Bone marrow (tissue), 2 donors: ENCODE data around the gene PRKD1.

ENCODE experiments used
- DNase-seq, 2 donors: peaks; one replicate each; lab custom pipeline; 2025; lab: John Stamatoyannopoulos, UW

Gene PRKD1

GRCh38 chr14:29603696-29604095 is 324.0 kb downstream of the PRKD1 start:
- no peak for DNase-seq

DNA sequence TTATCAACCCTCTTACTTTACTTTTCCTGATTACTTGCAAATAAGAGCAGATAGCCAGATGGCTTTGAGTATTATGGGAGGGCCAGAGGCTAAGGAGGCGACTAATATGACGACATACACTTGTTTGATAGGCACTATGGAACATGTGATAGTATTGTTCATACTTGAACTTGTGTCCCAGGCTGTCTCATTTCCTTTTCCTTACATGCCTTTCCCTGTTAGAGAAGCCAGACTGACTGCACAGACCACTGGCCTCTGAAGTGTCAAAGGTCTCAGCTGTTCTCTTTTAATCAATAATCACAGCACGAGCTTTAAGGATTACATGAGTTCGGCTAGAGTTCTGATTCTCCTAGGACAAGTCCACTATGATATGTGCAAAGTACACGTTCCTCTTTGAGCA is 326.0 kb downstream of the PRKD1 start:
- no peak for DNase-seq

DNA sequence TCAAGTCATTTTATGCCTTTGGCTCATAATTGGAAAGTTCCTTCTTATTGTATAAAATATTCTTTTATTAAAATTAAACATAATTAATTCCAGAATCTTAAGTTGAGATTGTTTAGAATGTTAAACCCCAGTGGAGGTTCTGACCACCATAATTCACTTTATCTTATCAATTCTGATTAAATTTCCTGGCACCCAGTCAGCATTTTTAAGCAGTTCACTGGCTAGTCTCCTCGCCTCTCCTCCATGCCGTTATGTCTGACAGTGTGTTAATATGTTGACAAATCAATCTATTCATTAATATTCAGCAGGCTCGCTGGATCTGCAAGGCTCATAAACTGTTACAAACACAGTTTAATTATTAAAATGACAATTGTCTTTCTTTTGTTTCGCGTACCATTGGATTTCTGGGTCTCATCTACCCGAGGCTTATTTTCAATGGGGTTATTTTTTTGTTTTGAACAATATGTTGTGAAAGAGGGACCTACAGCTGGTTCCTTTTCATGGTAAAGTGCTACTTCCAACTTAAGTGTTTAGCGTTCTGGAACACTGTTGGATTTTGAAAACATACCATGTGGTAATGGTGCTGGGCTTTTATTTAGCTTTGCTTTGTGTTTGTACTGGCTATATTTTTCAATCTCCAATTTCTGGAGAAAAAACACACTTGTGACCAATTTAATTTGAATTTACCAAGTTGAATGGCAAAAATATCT is 339.7 kb downstream of the PRKD1 start:
- no peak for DNase-seq

DNA sequence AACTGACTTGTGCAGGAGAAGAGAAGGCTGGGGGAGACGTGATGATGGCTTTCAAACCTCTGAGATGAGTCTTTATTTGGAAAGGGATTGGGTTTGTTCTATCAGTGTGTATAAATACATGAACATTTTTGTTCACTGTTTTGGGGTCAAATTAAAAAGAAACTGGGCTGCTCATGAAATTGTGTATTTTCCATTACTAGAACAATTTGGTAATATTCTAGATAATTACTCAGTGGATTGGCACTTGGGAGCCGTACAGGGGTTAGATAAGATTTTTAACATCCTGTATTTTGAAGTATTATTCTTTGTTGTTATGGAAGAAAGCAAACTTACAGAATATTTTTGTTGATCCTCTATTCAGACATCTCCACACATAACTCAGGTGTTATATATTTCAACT is 340.6 kb downstream of the PRKD1 start:
- no peak for DNase-seq

DNA sequence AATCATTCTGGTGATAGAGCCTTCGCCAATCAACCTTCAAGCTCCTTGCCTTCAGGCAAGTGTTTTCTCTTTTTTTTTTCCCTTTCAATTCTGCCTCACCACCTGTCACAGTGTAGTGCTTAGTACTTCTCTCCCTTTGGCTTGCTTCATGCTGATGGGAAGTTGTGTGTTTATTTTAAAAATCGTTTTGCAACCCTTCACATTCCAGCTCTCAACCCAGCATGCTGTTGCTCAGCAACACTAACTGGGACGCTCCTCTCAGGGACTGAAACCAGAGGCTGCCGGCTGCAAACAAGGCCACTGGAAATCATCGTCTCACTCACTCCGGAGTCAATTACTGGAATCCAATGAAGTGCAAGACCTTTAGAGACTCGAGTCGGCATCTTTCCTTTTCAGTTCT is 342.7 kb downstream of the PRKD1 start:
- no peak for DNase-seq

DNA sequence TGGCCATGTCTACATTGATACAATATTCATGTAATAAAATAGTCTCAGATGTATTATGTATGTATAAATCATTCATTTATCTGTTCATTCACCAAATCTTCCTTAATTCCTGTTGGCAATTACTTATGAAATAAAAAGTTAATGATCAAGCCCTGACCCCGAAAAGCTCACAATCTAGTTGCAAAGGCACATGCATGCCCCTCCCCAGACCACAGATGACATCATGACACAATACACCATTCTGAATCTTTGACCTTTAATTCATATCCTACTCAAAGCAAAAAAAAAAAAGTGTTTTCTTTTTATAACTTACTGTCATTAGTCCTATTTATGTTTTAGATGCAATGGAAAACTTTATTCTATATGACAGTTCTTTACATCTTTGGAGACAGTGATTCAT is 346.9 kb downstream of the PRKD1 start:
- DNase-seq = no peak

DNA sequence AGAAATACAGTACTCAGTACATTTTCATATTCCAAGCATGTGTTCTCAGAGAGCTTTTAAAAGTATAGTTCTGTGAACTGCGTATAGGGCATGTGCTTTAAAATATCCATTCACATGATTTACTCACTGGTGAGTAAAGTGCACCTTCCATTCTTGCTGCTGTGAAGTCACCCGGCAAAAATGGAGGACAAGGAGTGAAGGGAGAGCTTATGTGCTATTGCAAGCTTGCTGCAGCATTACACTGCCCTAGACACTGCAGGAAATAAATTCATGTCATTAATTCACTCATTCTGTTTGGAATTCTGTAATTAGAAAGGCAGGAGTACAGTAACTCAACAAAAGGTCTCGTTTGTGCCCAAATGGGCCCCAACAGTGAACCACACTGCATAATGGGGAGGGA is 347.8 kb downstream of the PRKD1 start:
- DNase-seq = no peak

DNA sequence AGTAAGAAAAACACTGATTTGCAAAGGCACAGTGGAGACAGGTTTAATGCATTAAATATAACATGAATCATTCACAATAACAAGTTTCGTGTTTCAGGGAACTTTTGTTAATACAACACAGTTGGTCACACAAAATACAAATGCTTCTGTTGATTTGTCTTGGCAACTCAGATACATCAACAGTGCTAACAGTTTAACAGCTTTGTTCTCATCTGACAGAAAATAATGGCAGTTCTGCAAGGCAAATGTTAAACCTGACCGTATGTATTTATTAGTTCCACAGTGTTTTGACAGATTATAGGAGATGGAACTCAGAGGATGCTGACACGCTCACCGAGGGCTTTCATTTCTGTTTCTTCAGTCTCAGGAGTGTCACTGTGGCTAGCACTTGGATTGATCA is 350.7 kb downstream of the PRKD1 start:
- no peak for DNase-seq

DNA sequence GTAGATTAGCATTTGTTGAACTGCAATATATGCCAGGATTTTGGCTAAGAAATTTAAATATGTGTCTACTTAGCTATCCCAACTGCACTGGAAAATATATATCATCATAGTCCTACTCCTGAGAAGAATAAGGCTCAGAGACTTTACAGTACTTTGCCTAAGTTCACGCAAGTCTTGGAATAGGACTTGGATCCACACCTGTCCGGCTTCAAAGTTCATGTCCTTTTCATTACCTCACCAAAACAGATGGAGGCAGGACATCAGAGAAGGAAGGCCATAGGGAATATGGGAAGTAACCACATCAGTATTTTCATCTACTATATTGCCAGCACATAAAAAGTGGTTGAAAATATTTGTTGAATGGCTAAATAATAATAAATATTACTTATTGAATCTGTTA is 358.5 kb downstream of the PRKD1 start:
- DNase-seq = no peak

DNA sequence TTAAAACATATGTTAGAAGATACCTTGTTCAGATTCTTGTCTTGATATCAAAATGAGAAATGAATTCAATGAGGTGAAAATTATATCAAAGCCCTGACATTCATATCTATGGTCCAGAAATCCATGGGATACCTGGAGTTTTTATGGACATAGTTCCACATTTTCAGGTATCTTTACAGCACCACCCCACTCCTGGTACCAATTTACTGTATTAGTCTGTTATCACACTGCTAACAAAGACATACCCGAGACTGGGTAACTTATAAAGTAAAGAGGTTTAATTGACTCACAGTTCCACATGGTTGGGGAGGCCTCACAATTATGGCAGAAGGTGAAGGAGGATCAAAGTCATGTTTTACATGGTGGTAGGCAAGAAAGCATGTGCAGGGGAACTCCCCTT is 361.5 kb downstream of the PRKD1 start:
- DNase-seq = no peak

DNA sequence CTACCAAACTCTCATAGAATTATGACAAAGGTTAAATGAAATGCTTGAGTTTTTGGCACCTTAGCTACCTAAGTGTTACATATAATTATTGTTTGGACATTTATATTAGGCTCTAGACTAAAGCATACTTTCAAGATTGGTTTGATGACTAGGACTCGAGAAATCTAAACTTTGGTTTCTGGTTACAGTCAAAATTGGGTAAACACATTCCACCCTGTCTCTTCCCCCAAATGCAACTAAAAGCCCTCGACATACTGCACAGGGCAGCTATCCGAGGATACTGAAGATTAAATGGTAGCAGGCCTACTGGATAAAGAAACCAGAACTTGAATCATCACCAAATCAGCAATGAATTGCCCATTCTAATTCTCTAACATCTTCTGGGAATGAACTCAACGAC is 369.1 kb downstream of the PRKD1 start:
- DNase-seq = no peak

DNA sequence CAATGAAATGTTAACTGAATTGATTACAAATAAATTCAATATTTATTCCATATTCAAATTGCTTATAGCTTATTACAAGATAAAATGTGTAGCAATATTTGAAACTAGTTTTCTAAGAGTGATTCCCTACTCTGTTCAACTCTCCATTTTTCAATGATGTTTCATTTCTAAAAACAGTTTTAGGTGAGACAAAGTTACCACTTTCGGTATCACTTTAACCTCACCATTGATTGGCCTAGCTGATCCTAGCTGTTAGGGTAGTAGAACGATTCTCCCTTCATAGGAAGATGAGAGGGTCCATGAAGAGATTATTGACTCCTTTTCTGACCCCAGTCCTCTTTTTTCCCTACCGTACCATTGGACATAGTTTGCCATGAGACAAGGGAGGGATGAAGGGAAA is 373.3 kb downstream of the PRKD1 start:
- DNase-seq = no peak

DNA sequence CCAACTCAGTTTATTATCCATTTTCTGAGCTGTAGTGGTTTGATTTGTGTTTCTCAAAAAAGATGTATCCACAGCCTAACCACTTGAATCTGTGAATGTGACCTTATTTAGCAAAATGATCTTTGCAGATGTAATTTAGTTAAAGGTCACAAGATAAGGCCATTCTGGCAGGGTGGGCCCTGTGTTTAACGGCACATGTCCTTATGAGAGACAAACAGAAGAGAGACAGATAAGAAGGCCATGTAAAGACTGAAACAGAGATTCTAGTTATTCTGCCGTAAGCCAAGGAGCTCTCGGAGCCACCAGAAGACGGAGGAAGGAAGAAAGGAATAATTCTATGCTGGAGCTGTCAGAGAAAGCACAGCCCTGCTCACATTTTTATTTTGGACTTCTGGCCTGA is 374.2 kb downstream of the PRKD1 start:
- DNase-seq = no peak

- DNase-seq = no peak
These were observed 378.7 kb downstream of the PRKD1 start for GRCh38 chr14:29548948-29549370.

DNA sequence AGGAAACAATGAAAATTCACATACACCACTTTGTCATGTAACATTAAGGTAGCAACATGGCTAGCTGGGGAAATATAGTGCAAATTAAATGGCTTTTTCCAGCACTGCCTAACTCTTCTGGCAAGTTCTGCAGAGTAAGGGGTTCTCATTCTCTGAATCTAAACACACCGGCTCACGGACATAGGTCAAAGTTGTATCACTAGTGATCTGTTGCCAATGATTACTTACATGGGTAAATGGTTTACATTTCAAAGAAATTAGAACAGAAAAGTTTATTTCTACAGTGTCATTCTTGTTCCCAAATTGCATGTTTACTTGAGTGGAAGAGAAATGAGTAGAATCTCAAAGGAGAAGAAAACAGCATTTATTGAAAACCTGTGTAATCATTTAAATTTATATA is 381.9 kb downstream of the PRKD1 start:
- no peak for DNase-seq

- DNase-seq = no peak
These were observed 390.6 kb downstream of the PRKD1 start for GRCh38 chr14:29536886-29537511.

DNA sequence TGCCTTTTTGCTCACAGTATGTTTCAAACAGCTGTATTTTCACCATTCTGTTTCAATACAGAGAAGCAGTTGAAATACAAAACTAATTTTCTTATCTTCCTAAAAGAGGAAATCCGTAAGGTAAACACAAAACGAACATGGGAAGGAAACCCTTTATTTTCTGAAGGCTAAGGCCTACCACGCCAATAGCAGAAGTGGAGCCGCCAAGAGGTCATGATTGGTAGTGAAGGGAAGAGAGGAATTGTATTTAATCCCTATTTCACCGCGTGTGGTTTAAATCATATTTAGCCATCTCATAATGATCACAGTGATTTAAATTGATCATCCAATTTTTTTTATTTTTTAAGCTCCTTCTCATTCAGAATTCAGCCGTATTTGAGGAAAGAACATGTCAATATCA is 398.2 kb downstream of the PRKD1 start:
- no peak for DNase-seq

- no peak for DNase-seq
These were observed 398.8 kb downstream of the PRKD1 start for GRCh38 chr14:29528889-29529288.

- DNase-seq = no peak
These were observed 400.4 kb downstream of the PRKD1 start for GRCh38 chr14:29527286-29527685.
